Type B pancreatic cell (in vitro differentiated cells): ENCODE measurements around the gene SEC22A. TPM values are rescaled to one million over a fixed set of nuclear protein-coding genes. Genes with fewer than 3 reads are reported as not detected.
"Not testable (repeated sequence)": the region's sequence is repeated elsewhere in the genome, so short reads cannot be mapped to it uniquely, and the experiment has no call there.

Experiments used
- DNase-seq: peaks from one replicate; pipeline ENCODE4 v3.0.0; 2021; ENCODE audit warnings: mixed read lengths; ENCODE audit not compliant: unreplicated experiment; ENCODE audit errors: extremely low spot score
- H3K27ac Mint-ChIP-seq: 2 replicates; pipeline ENCODE4 v1.8.0; 2021; ENCODE audit warnings: mild to moderate bottlenecking, mixed read lengths
- H3K27me3 Mint-ChIP-seq: 2 replicates; pipeline ENCODE4 v1.8.0; 2021; ENCODE audit warnings: mixed read lengths
- H3K36me3 Mint-ChIP-seq: 2 replicates; pipeline ENCODE4 v1.8.0; 2021; ENCODE audit warnings: mixed read lengths
- H3K4me1 Mint-ChIP-seq: one replicate; pipeline ENCODE4 v1.8.0; 2021; ENCODE audit warnings: mixed read lengths; ENCODE audit not compliant: unreplicated experiment
- H3K4me3 Mint-ChIP-seq: 2 replicates; pipeline ENCODE4 v1.8.0; 2021; ENCODE audit warnings: mild to moderate bottlenecking, mixed read lengths
- H3K9me3 Mint-ChIP-seq: 2 replicates; pipeline ENCODE4 v1.8.0; 2021; ENCODE audit warnings: mixed read lengths
- total RNA-seq: library from RNA; stranded (reverse); gene quantifications from 2 replicates; pipeline ENCODE4 v1.2.1, GENCODE V29; 2021; ENCODE audit warnings: low replicate concordance
- TF ChIP-seq, protein P1 (sequence below): fragments of 200-600 bp; sonication (generic); conservative IDR thresholded peaks from 2 replicates; pipeline ENCODE4 v1.5.0; 2021; ENCODE audit warnings: antibody characterized with exemption, mild to moderate bottlenecking

The SEC22A gene
- total RNA-seq, 1 donor from 2014 or later = 15.6 TPM

DNA sequence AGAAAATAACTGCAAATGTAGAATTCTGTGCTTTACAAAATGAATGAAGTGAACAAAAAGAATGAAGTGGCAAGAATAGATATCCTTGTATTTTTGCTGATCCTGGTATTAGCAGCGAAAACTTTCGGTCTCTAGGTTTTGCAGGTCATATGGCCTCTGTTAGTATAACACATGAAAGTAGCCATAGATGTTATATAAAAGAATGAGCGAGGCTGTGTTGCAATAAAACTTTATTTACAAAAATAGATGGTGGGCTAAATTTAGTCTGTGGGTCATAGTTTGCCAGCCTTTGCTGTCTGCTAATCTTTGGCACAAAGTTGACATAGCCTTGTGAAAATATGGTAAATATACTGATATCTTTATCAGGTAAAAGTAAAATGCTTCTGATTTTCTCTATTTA, 35.2 kb downstream of the SEC22A start:
- no peaks in the 10 kb centered on the region for H3K9me3 Mint-ChIP-seq
- no peaks in the 10 kb centered on the region for H3K27me3 Mint-ChIP-seq
- H3K36me3 Mint-ChIP-seq = peaks cover 43% of the 10 kb centered on the region
- no peak overlapping the region for H3K27ac Mint-ChIP-seq
- H3K4me1 Mint-ChIP-seq = no peaks in the 10 kb centered on the region
- DNase-seq = no peak
- H3K4me3 Mint-ChIP-seq = no peak overlapping the region
- TF ChIP-seq, protein P1, sequence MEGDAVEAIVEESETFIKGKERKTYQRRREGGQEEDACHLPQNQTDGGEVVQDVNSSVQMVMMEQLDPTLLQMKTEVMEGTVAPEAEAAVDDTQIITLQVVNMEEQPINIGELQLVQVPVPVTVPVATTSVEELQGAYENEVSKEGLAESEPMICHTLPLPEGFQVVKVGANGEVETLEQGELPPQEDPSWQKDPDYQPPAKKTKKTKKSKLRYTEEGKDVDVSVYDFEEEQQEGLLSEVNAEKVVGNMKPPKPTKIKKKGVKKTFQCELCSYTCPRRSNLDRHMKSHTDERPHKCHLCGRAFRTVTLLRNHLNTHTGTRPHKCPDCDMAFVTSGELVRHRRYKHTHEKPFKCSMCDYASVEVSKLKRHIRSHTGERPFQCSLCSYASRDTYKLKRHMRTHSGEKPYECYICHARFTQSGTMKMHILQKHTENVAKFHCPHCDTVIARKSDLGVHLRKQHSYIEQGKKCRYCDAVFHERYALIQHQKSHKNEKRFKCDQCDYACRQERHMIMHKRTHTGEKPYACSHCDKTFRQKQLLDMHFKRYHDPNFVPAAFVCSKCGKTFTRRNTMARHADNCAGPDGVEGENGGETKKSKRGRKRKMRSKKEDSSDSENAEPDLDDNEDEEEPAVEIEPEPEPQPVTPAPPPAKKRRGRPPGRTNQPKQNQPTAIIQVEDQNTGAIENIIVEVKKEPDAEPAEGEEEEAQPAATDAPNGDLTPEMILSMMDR = no peak

DNA sequence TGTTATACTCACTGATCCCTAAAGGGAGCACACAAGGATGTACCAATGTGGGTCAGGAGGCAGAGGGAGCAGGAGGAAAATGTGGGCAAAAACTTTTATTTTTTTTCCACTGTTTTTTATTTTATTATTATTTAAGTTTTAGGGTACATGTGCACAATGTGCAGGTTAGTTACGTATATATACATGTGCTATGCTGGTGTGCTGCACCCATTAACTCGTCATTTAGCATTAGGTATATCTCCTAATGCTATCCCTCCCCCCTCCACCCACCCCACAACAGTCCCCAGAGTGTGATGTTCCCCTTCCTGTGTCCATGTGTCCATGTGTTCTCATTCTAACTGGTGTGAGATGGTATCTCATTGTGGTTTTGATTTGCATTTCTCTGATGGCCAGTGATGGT, 37.4 kb downstream of the SEC22A start:
- H3K27ac Mint-ChIP-seq, H3K27me3 Mint-ChIP-seq, H3K4me1 Mint-ChIP-seq, DNase-seq, H3K4me3 Mint-ChIP-seq, H3K9me3 Mint-ChIP-seq: not testable (repeated sequence)
- H3K36me3 Mint-ChIP-seq = peaks cover 40% of the 10 kb centered on the region

- Mint-ChIP-seq H3K36me3 (peaks cover 40% of the 10 kb centered on the region), H3K27me3 (no peaks in the 10 kb centered on the region), H3K4me1 (peaks cover 6% of the 10 kb centered on the region), H3K9me3 (no peaks in the 10 kb centered on the region), H3K27ac (no peak overlapping the region), H3K4me3 (no peak overlapping the region)
- DNase-seq = no peak
- TF ChIP-seq, protein P1 = no peak
Measured at GRCh38 chr3:123239756-123240155, 38.0 kb downstream of the SEC22A start.

- no peak for DNase-seq
- Mint-ChIP-seq H3K9me3 (no peaks in the 10 kb centered on the region), H3K36me3 (peaks cover 37% of the 10 kb centered on the region), H3K4me1 (peaks cover 11% of the 10 kb centered on the region), H3K27ac (no peak overlapping the region), H3K4me3 (no peak overlapping the region), H3K27me3 (no peaks in the 10 kb centered on the region)
- TF ChIP-seq, protein P1 = no peak
Measured at GRCh38 chr3:123244128-123244527, 42.4 kb downstream of the SEC22A start.

DNA sequence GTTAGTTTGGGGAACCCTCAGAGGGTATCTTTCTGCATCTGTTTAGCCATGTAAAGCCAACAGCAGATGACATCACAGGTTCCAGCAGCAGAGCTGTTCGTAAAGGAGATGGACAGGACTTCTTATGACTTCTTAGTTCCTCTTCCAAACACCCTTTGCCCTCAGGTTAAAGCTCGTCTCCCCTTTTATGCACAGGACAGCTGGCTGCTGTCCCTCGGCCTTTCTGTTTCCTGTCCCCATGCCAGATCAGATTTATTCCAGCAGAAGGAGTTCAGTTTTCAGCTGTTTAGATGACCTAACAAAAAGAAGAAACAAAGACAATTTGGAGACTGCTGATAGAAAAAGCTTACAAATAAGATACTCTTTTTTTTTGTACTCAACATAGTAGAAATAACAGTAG, 45.1 kb downstream of the SEC22A start:
- Mint-ChIP-seq H3K27ac (no peak overlapping the region), H3K4me3 (no peak overlapping the region), H3K36me3 (peaks cover 23% of the 10 kb centered on the region), H3K4me1 (peaks cover 11% of the 10 kb centered on the region), H3K27me3 (no peaks in the 10 kb centered on the region), H3K9me3 (no peaks in the 10 kb centered on the region)
- no peak for DNase-seq
- TF ChIP-seq, protein P1 = no peak

GRCh38 chr3:123256256-123256655, 54.5 kb downstream of the SEC22A start:
- peaks cover 10% of the 10 kb centered on the region for H3K36me3 Mint-ChIP-seq
- no peak overlapping the region for H3K27ac Mint-ChIP-seq
- H3K9me3 Mint-ChIP-seq = no peaks in the 10 kb centered on the region
- no peaks in the 10 kb centered on the region for H3K27me3 Mint-ChIP-seq
- H3K4me3 Mint-ChIP-seq = no peak overlapping the region
- no peak for DNase-seq
- TF ChIP-seq, protein P1 = no peak
- H3K4me1 Mint-ChIP-seq = peaks cover 6% of the 10 kb centered on the region
